Bronchial epithelial cell (primary cell): ENCODE measurements around the gene ZBED4. TPM values are rescaled to one million over a fixed set of nuclear protein-coding genes. Genes with fewer than 3 reads are reported as not detected.

Source experiments
- DNase-seq: peaks from one replicate; pipeline ENCODE4 v3.0.0-alpha.2; 2010; ENCODE audit warnings: low read depth
- FAIRE-seq: peaks from 2 replicates; lab custom pipeline; 2011; peaks lifted over from hg19 to GRCh38; lab: Jason Lieb, UNC
- H3K27me3 ChIP-seq: 2 replicates; pipeline ENCODE4 v1.5.1; 2011; ENCODE audit warnings: low read length; ENCODE audit not compliant: control insufficient read depth, insufficient read depth
- H3K36me3 ChIP-seq: 2 replicates; pipeline ENCODE4 v1.5.1; 2011; ENCODE audit warnings: low read length; ENCODE audit not compliant: control insufficient read depth, insufficient read depth
- H3K4me3 ChIP-seq: 2 replicates; pipeline ENCODE4 v1.5.1; 2011; ENCODE audit warnings: mild to moderate bottlenecking, low read depth, low read length, control low read depth
- total RNA-seq: library from RNA; depleted of rRNA; stranded (reverse); fragments of >200 nt; gene quantifications from 2 replicates; pipeline ENCODE4 v1.2.1, GENCODE V29; 2014
- TF ChIP-seq, protein P1 (sequence below): IDR thresholded peaks from 2 replicates; pipeline ENCODE4 v1.5.1; 2011; ENCODE audit warnings: mild to moderate bottlenecking, moderate library complexity, low read length, control low read depth, inconsistent platforms; ENCODE audit not compliant: insufficient read depth, severe bottlenecking

ZBED4 gene
- total RNA-seq, 1 donor from 2014 or later, result 14.0 TPM

DNA sequence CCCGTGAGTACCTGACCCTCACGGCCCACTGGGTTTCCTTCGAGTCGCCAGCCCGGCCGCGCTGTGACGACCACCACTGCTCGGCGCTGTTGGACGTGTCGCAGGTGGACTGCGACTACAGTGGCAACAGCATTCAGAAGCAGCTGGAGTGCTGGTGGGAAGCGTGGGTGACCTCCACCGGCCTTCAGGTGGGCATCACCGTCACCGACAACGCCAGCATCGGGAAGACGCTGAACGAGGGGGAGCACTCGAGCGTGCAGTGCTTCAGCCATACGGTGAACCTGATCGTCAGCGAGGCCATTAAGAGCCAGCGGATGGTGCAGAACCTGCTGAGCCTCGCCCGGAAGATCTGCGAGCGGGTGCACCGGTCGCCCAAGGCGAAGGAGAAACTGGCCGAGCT lies 32.2 kb downstream of the ZBED4 start:
- Histone ChIP-seq H3K36me3 (peaks cover 31% of the 10 kb centered on the region), H3K4me3 (no peak overlapping the region), H3K27me3 (no peaks in the 10 kb centered on the region)
- TF ChIP-seq, protein P1, sequence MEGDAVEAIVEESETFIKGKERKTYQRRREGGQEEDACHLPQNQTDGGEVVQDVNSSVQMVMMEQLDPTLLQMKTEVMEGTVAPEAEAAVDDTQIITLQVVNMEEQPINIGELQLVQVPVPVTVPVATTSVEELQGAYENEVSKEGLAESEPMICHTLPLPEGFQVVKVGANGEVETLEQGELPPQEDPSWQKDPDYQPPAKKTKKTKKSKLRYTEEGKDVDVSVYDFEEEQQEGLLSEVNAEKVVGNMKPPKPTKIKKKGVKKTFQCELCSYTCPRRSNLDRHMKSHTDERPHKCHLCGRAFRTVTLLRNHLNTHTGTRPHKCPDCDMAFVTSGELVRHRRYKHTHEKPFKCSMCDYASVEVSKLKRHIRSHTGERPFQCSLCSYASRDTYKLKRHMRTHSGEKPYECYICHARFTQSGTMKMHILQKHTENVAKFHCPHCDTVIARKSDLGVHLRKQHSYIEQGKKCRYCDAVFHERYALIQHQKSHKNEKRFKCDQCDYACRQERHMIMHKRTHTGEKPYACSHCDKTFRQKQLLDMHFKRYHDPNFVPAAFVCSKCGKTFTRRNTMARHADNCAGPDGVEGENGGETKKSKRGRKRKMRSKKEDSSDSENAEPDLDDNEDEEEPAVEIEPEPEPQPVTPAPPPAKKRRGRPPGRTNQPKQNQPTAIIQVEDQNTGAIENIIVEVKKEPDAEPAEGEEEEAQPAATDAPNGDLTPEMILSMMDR, result no peak
- no peak for DNase-seq
- no peak for FAIRE-seq

DNA sequence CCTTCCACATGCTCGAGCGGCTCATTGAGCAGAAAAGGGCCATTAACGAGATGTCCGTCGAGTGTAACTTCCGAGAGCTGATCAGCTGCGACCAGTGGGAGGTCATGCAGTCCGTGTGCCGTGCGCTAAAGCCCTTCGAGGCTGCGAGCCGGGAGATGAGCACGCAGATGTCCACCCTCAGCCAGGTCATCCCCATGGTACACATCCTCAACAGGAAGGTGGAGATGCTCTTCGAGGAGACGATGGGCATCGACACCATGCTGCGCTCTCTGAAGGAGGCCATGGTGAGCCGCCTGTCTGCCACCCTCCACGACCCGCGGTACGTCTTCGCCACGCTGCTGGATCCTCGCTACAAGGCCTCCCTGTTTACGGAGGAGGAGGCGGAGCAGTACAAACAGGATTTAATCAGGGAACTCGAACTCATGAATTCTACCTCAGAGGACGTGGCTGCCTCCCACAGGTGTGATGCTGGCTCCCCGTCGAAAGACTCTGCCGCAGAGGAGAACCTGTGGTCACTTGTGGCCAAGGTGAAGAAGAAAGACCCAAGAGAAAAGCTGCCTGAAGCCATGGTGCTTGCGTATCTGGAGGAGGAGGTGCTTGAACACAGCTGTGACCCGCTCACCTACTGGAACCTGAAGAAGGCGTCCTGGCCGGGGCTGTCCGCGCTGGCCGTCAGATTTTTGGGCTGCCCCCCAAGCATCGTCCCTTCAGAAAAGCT lies 32.9 kb downstream of the ZBED4 start:
- H3K36me3 ChIP-seq, result peaks cover 31% of the 10 kb centered on the region
- no peak for DNase-seq
- H3K4me3 ChIP-seq, result no peak overlapping the region
- FAIRE-seq, result no peak
- H3K27me3 ChIP-seq, result no peaks in the 10 kb centered on the region
- TF ChIP-seq, protein P1, result no peak

DNA sequence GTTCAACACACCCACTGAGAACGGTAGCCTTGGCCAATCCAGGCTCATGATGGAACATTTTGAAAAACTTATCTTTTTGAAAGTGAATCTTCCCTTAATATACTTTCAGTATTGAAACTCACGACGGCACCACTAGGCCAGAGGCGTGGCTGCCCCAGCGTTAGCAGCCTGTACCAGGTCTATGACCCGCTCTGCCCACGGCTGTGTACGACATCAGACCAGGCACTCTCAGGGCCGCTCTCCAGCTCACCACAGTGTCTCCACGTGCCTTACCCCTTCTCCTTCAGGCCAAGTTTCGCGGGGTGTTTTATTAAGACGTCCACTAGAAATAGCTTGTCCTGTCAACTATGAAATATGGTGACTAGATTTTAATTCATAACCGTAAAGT lies 33.4 kb downstream of the ZBED4 start:
- TF ChIP-seq, protein P1, result no peak
- Histone ChIP-seq H3K4me3 (no peak overlapping the region), H3K27me3 (no peaks in the 10 kb centered on the region), H3K36me3 (peaks cover 31% of the 10 kb centered on the region)
- FAIRE-seq, result no peak
- DNase-seq, result no peak

DNA sequence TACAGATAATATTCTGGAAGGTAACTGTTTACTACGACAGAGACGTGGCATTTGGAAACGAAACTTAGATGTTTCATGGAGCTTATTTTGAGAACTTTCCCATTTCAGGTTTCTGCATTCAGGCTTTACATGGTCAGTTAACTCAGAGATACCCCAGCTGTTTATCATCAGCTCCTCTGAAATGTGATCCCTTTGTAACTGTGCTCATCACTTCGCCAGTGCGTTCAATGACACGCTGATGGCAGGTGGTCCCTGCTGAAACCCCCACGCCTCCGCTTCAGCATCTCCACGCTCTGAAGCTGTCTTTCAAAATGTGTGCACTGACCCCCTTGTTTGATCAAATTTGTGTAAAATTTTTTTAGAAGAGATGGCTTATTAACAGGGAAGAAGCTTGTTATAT lies 34.1 kb downstream of the ZBED4 start:
- DNase-seq (no peak), FAIRE-seq (no peak)
- H3K4me3 ChIP-seq, result no peak overlapping the region
- no peaks in the 10 kb centered on the region for H3K27me3 ChIP-seq
- TF ChIP-seq, protein P1, result no peak
- H3K36me3 ChIP-seq, result peaks cover 33% of the 10 kb centered on the region

DNA sequence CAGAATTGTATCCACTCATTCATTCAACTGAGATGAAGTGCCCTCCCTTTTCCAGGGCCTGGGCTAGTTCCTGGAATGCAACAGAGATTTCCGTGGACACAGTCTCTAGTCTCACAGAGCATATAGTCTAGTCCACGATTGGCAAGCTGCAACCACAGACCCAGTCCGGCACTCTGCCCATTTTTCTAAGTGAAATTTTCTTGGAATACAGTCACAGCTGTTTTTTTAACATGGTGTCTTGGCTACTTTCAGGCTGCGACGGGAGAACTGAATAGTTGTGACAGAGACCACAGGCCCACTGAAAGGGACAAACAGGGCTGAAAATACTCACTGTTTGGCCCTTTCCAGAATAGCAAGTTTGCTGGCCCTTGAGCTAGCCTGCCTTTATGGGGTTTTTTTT lies 35.4 kb downstream of the ZBED4 start:
- FAIRE-seq, result no peak
- H3K4me3 ChIP-seq, result no peak overlapping the region
- DNase-seq, result no peak
- peaks cover 29% of the 10 kb centered on the region for H3K36me3 ChIP-seq
- TF ChIP-seq, protein P1, result no peak
- H3K27me3 ChIP-seq, result no peaks in the 10 kb centered on the region
